GM19455 (cell line): ENCODE results near the gene LMBRD2.

Experiments
- ATAC-seq: cut with Tn5 transposase; IDR thresholded peaks from one replicate; pipeline ENCODE4 v1.9.1; 2021; ENCODE audit not compliant: unreplicated experiment

The LMBRD2 gene

GRCh38 chr5:36055984-36056383 lies 95.7 kb downstream of the LMBRD2 start:
- ATAC-seq: no peak

DNA sequence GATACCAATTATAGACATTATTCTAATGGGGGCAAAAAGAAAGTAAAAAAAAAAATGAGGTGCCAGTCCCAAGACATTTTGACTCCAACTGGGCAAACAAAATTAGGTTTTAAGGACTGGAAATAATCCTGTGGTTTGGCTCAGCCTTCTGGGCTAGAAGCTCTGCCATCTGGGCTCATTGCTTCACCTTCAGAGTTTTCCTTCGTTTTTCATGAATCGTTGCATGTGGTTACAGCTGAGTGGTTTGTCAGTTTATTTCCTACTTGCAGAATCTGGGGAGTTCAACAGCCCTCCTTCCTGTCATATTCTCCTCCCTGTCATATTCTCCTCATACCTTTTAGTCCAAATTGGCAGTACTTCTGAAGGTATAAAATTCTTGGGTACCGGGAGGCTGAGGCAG lies 97.0 kb downstream of the LMBRD2 start:
- no peak for ATAC-seq

GRCh38 chr5:36052538-36052937 lies 99.1 kb downstream of the LMBRD2 start:
- no peak for ATAC-seq

- no peak for ATAC-seq
Observed at GRCh38 chr5:36049949-36050348, 101.7 kb downstream of the LMBRD2 start.
